Measurements from ENCODE around the gene SMC1A.
"Not testable (repeated sequence)": the region's sequence is repeated elsewhere in the genome, so short reads cannot be mapped to it uniquely, and the experiment has no call there.

The SMC1A gene

DNA sequence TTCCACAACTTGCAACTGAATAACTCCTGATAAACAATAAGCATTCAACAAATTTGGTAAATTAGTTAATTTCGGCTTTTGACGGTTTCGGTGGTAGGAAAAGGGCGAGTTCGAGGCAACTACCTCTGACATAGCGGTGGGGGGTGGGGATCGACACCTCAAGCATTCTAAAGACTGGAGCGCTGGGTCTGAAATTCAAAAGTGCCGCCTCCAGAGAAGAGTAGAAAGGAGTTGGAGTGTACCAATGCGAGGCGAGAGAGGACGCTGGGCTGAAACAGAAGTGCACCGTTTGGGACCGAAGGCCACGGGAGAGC is 725 bp downstream of the SMC1A start:
- in situ Hi-C loops (cut with HindIII; ENCODE audit: low pct_ligation_motif_present, low sequenced_read_pairs): no loop called here
- TF ChIP-seq, protein P1, sequence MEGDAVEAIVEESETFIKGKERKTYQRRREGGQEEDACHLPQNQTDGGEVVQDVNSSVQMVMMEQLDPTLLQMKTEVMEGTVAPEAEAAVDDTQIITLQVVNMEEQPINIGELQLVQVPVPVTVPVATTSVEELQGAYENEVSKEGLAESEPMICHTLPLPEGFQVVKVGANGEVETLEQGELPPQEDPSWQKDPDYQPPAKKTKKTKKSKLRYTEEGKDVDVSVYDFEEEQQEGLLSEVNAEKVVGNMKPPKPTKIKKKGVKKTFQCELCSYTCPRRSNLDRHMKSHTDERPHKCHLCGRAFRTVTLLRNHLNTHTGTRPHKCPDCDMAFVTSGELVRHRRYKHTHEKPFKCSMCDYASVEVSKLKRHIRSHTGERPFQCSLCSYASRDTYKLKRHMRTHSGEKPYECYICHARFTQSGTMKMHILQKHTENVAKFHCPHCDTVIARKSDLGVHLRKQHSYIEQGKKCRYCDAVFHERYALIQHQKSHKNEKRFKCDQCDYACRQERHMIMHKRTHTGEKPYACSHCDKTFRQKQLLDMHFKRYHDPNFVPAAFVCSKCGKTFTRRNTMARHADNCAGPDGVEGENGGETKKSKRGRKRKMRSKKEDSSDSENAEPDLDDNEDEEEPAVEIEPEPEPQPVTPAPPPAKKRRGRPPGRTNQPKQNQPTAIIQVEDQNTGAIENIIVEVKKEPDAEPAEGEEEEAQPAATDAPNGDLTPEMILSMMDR (IDR thresholded peaks at IDR 0.05; ENCODE audit: low read depth, low read length, missing control alignments): no peak
- peak; percentile 58 for DNase-seq

DNA sequence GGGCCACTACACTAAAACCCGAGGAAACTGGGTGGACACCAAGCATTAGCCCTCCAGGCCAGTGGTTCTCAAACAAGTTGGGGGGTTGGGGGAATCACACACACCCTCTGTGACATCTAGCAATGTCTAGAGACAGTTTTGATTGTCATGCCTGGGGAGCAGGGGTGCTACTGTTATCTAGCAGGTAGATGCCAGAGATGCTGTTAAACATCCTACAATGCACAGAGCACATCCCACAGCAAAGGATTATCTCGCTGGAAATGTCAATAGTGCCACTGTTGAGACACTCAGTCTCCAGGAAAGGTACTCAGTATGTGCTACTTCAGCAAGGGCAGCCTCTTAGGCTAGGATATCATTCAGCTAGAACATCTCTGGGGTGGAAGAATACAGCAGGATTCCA is 1.3 kb downstream of the SMC1A start:
- DNase-seq: no peak
- in situ Hi-C loops (cut with HindIII; ENCODE audit: low pct_ligation_motif_present, low sequenced_read_pairs): no loop called here
- Histone ChIP-seq H3K36me3 (replicated peaks) (no peaks in the 10 kb centered on the region), H3K27me3 (replicated peaks) (no peaks in the 10 kb centered on the region), H3K27ac (no peak overlapping the region), H3K4me3 (ENCODE audit: low read depth, low read length) (peak overlapping the region; percentile 81)
- TF ChIP-seq, protein P1 (IDR thresholded peaks at IDR 0.05; ENCODE audit: low read depth, low read length, missing control alignments): no peak

More for the DNA sequence above, 725 bp downstream of the SMC1A start:
- peak overlapping the region; percentile 81 for H3K4me3 ChIP-seq (ENCODE audit: low read depth, low read length)
- no peaks in the 10 kb centered on the region for H3K27me3 ChIP-seq (replicated peaks)
- peak overlapping the region; percentile 87 for H3K27ac ChIP-seq
- H3K36me3 ChIP-seq (replicated peaks): no peaks in the 10 kb centered on the region

DNA sequence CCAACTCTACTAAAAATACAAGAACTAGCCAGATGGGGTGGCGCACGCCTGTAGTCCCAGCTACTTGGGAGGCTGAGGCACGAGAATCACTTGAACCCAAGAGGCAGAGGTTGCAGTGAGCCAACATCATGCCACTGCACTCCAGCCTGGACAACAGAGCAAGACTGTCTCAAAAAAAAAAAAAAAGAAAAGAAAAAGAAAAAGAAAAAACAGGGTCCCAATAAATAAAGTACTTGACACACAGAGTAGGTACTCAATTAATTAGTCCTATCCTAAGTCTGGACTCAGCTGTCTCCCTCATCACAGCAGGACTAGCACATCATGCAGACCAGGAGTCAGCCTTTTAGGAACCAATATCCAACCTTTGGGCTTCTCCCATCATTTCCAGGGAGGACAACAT is 2.1 kb downstream of the SMC1A start:
- H3K36me3 ChIP-seq (replicated peaks); in situ Hi-C loops (cut with HindIII; ENCODE audit: low pct_ligation_motif_present, low sequenced_read_pairs); H3K27ac ChIP-seq; H3K4me3 ChIP-seq (ENCODE audit: low read depth, low read length); DNase-seq; H3K27me3 ChIP-seq (replicated peaks): not testable (repeated sequence)

DNA sequence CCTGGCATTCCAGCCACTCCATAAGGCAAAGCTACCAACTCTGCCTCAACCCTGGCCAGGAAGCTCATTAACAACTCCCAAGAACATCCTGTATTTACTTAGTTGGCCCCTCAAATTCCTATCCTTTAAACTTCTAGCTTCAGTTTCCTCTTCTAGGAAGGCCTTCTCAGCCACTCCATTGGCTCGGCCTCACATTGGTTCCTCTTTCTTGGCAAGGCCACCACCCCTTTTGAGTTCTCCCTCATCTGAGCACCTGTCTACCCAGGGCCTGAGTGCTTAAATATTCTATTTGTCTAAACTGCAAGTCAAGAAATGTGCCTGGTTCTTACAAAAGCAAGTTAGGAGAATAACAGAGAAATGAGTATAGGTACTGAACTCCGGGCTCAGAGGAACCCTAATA is 10.0 kb downstream of the SMC1A start:
- H3K27ac ChIP-seq: no peak overlapping the region
- H3K36me3 ChIP-seq (replicated peaks): peaks cover 28% of the 10 kb centered on the region
- no peak for DNase-seq
- no peaks in the 10 kb centered on the region for H3K27me3 ChIP-seq (replicated peaks)
- TF ChIP-seq, protein P1 (IDR thresholded peaks at IDR 0.05; ENCODE audit: low read depth, low read length, missing control alignments): no peak
- H3K4me3 ChIP-seq (ENCODE audit: low read depth, low read length): no peak overlapping the region
- in situ Hi-C loops (cut with HindIII; ENCODE audit: low pct_ligation_motif_present, low sequenced_read_pairs): no loop called here

DNA sequence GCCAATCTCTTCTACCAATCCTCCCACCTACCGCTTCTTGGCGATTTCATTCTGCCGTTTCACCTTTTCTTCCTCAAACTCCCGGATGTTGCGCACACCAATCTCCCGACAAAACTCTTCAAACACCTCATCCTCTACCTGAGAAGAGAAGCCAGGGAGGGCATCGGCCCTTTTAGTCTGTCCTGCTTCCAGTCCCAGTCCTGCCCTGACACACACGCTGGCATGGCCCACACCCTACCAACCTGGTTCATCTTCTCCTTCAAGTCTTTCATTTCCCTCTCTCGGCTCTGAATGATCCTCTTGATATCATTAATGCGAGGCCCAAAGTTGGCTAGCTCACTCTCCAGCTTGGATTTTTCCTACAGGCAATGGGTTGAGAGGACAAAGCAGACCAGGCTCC is 18.9 kb downstream of the SMC1A start:
- TF ChIP-seq, protein P1 (IDR thresholded peaks at IDR 0.05; ENCODE audit: low read depth, low read length, missing control alignments): no peak
- in situ Hi-C loops (cut with HindIII; ENCODE audit: low pct_ligation_motif_present, low sequenced_read_pairs): no loop called here
- no peak for DNase-seq
- Histone ChIP-seq H3K4me3 (ENCODE audit: low read depth, low read length) (no peak overlapping the region), H3K27me3 (replicated peaks) (no peaks in the 10 kb centered on the region), H3K27ac (no peak overlapping the region), H3K36me3 (replicated peaks) (peaks cover 39% of the 10 kb centered on the region)

DNA sequence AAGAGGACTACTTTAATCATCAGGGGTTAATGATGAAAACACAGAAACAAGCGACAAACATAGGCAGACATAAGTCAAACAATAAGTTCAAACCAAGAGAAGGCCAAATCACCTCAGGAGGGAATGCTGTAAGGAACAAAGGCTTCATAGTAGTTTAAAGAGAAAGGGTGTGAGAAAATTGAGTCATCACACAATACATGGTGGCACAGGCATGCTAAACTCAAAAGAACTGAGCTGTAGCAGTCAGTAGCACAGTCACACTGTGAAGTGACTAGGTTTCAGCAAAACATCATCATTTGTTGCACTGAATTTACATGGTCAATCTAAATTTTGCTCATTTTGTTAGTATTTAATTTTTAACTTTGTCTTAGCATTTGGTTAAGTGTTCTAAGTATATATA is 24.2 kb downstream of the SMC1A start:
- no peak overlapping the region for H3K27ac ChIP-seq
- peaks cover 8% of the 10 kb centered on the region for H3K36me3 ChIP-seq (replicated peaks)
- DNase-seq: no peak
- in situ Hi-C loops (cut with HindIII; ENCODE audit: low pct_ligation_motif_present, low sequenced_read_pairs): no loop called here
- no peak overlapping the region for H3K4me3 ChIP-seq (ENCODE audit: low read depth, low read length)
- H3K27me3 ChIP-seq (replicated peaks): no peaks in the 10 kb centered on the region
- TF ChIP-seq, protein P1 (IDR thresholded peaks at IDR 0.05; ENCODE audit: low read depth, low read length, missing control alignments): no peak
